Hepatocyte (in vitro differentiated cells): ENCODE data around the gene SLC41A3. TPM values are rescaled to one million over a fixed set of nuclear protein-coding genes. Genes with fewer than 3 reads are reported as not detected.

Experiments
- DNase-seq: peaks from one replicate; pipeline ENCODE4 v3.0.0-alpha.2; 2016; ENCODE audit warnings: low spot score
- H2AFZ ChIP-seq: fragments of 200-600 bp; sonication (generic); 2 replicates; pipeline ENCODE4 v1.6.0; 2016; ENCODE audit warnings: antibody characterized with exemption, mild to moderate bottlenecking
- H3K27ac ChIP-seq: fragments of 200-600 bp; sonication (generic); 2 replicates; pipeline ENCODE4 v1.5.1; 2016; ENCODE audit warnings: mild to moderate bottlenecking
- H3K27me3 ChIP-seq: fragments of 200-600 bp; sonication (generic); 2 replicates; pipeline ENCODE4 v1.6.1; 2016
- H3K36me3 ChIP-seq: fragments of 200-600 bp; sonication (generic); replicated peaks from 2 replicates; pipeline ENCODE4 v1.5.1; 2016; ENCODE audit warnings: low read depth; ENCODE audit not compliant: insufficient read depth
- H3K4me1 ChIP-seq: fragments of 200-600 bp; sonication (generic); 2 replicates; pipeline ENCODE4 v1.5.1; 2016; ENCODE audit warnings: mild to moderate bottlenecking, moderate library complexity; ENCODE audit not compliant: insufficient read depth
- H3K4me2 ChIP-seq: fragments of 200-600 bp; sonication (generic); 2 replicates; pipeline ENCODE4 v1.6.0; 2016
- H3K4me3 ChIP-seq: fragments of 200-600 bp; sonication (generic); 2 replicates; pipeline ENCODE4 v1.5.1; 2016; ENCODE audit warnings: mild to moderate bottlenecking
- H3K79me2 ChIP-seq: fragments of 200-600 bp; sonication (generic); 2 replicates; pipeline ENCODE4 v1.6.0; 2017; ENCODE audit warnings: mild to moderate bottlenecking
- H3K9me2 ChIP-seq: fragments of 200-600 bp; sonication (generic); replicated peaks from 2 replicates; pipeline ENCODE4 v1.6.0; 2017; ENCODE audit warnings: mild to moderate bottlenecking; ENCODE audit not compliant: insufficient read depth
- H3K9me3 ChIP-seq: fragments of 200-600 bp; sonication (generic); 2 replicates; pipeline ENCODE4 v1.5.1; 2016; ENCODE audit warnings: low read depth, mild to moderate bottlenecking
- H4K20me1 ChIP-seq: fragments of 200-600 bp; sonication (generic); 2 replicates; pipeline ENCODE4 v1.6.0; 2016; ENCODE audit warnings: mild to moderate bottlenecking; ENCODE audit not compliant: insufficient read depth, poor library complexity, severe bottlenecking
- CTCF ChIP-seq: fragments of 200-600 bp; sonication (generic); IDR thresholded peaks from 2 replicates; pipeline ENCODE4 v1.5.1; 2016; ENCODE audit warnings: antibody characterized with exemption, mild to moderate bottlenecking; ENCODE audit not compliant: poor library complexity
- EZH2 ChIP-seq: fragments of 200-600 bp; sonication (generic); IDR thresholded peaks from 2 replicates; pipeline ENCODE4 v1.6.1; 2016; ENCODE audit warnings: antibody characterized with exemption, mild to moderate bottlenecking, borderline replicate concordance
- EZH2phosphoT487 ChIP-seq: fragments of 200-600 bp; sonication (generic); IDR thresholded peaks from one replicate; pipeline ENCODE4 v1.6.1; 2018; ENCODE audit warnings: antibody characterized with exemption, mild to moderate bottlenecking, low read depth, moderate library complexity; ENCODE audit not compliant: unreplicated experiment, severe bottlenecking
- WGBS: methylation state at CpG from one replicate; pipeline ENCODE4 v1.1.6; 2016; ENCODE audit warnings: low lambda C conversion rate; ENCODE audit errors: missing lambda C conversion rate; 5-methylcytosine and 5-hydroxymethylcytosine counted together
- polyA plus RNA-seq: library from polyadenylated mRNA; unstranded; fragments of >200 nt; fragmentation: Nextera tagmentation; extraction: Ambion mirVana; gene quantifications from 2 replicates; pipeline ENCODE4 v1.2.1, GENCODE V29; 2016
- total RNA-seq: library from RNA; depleted of rRNA; stranded (reverse); fragments of >200 nt; gene quantifications from 2 replicates; pipeline ENCODE4 v1.2.3, GENCODE V29; 2014

The SLC41A3 gene
- total and polyA plus RNA-seq, 2 experiments from 2014 or later, result 29.3 to 43.4 TPM

GRCh38 chr3:126121632-126122031 is 37.7 kb upstream of the SLC41A3 start:
- Histone ChIP-seq H4K20me1 (no peaks in the 10 kb centered on the region), H3K36me3 (no peaks in the 10 kb centered on the region), H3K27ac (no peak overlapping the region), H3K27me3 (no peaks in the 10 kb centered on the region), H3K4me3 (no peak overlapping the region), H3K9me3 (no peaks in the 10 kb centered on the region), H3K4me2 (no peak overlapping the region), H3K79me2 (no peaks in the 10 kb centered on the region), H2AFZ (no peak overlapping the region), H3K9me2 (no peaks in the 10 kb centered on the region), H3K4me1 (no peaks in the 10 kb centered on the region)
- no peak for DNase-seq
- WGBS, result 91% methylated on average over 4 of the region's 4 CpGs
- no peak for TF ChIP-seq CTCF
- no peak for TF ChIP-seq EZH2
- no peak for TF ChIP-seq EZH2phosphoT487

- 92% methylated on average over 9 of the region's 9 CpGs for WGBS
- H2AFZ ChIP-seq, result no peak overlapping the region
- TF ChIP-seq CTCF (no peak), EZH2 (no peak), EZH2phosphoT487 (no peak)
These were observed 37.1 kb upstream of the SLC41A3 start for GRCh38 chr3:126121074-126121473.

GRCh38 chr3:126119976-126120375 is 36.1 kb upstream of the SLC41A3 start:
- 94% methylated on average over 8 of the region's 8 CpGs for WGBS
- H3K27ac ChIP-seq, result no peak overlapping the region
- H3K79me2 ChIP-seq, result no peaks in the 10 kb centered on the region
- no peak overlapping the region for H2AFZ ChIP-seq
- H4K20me1 ChIP-seq, result no peaks in the 10 kb centered on the region
- DNase-seq, result no peak
- H3K9me3 ChIP-seq, result no peaks in the 10 kb centered on the region
- no peaks in the 10 kb centered on the region for H3K36me3 ChIP-seq
- no peak overlapping the region for H3K4me2 ChIP-seq
- H3K4me3 ChIP-seq, result no peak overlapping the region
- no peak for TF ChIP-seq CTCF
- TF ChIP-seq EZH2phosphoT487, result no peak
- no peak for TF ChIP-seq EZH2
- H3K9me2 ChIP-seq, result no peaks in the 10 kb centered on the region
- H3K27me3 ChIP-seq, result no peaks in the 10 kb centered on the region
- no peaks in the 10 kb centered on the region for H3K4me1 ChIP-seq

More at GRCh38 chr3:126121074-126121473, 37.1 kb upstream of the SLC41A3 start:
- no peak overlapping the region for H3K4me2 ChIP-seq
- no peaks in the 10 kb centered on the region for H3K9me2 ChIP-seq
- no peaks in the 10 kb centered on the region for H3K27me3 ChIP-seq
- H4K20me1 ChIP-seq, result no peaks in the 10 kb centered on the region
- no peak for DNase-seq
- no peaks in the 10 kb centered on the region for H3K9me3 ChIP-seq
- H3K79me2 ChIP-seq, result no peaks in the 10 kb centered on the region
- H3K4me1 ChIP-seq, result no peaks in the 10 kb centered on the region
- no peak overlapping the region for H3K4me3 ChIP-seq
- H3K27ac ChIP-seq, result no peak overlapping the region
- H3K36me3 ChIP-seq, result no peaks in the 10 kb centered on the region
